Ascending aorta (tissue), 2 donors: ENCODE measurements around the gene NTSR1. TPM values are rescaled to one million over a fixed set of nuclear protein-coding genes. Genes with fewer than 3 reads are reported as not detected.

Experiments
- DNase-seq, 2 donors: peaks; one replicate each; pipeline ENCODE4 v3.0.0-alpha.2; 2019; ENCODE audit warnings: low spot score in 2 of 2
- H3K27ac ChIP-seq, 2 donors: fragments of 200-600 bp; sonication (generic); one replicate each; pipeline ENCODE4 v1.5.1; 2016 to 2017; ENCODE audit warnings: mild to moderate bottlenecking in 1 of 2
- H3K27me3 ChIP-seq: fragments of 200-600 bp; sonication (generic); one replicate; pipeline ENCODE4 v1.5.1; 2017
- H3K36me3 ChIP-seq, 2 donors: fragments of 200-600 bp; sonication (generic); one replicate each; pipeline ENCODE4 v1.5.1; 2016
- H3K4me1 ChIP-seq, 2 donors: fragments of 200-600 bp; sonication (generic); one replicate each; pipeline ENCODE4 v1.5.1; 2016 to 2017; ENCODE audit warnings: mild to moderate bottlenecking in 1 of 2
- H3K4me3 ChIP-seq, 2 donors: fragments of 200-600 bp; sonication (generic); one replicate each; pipeline ENCODE4 v1.5.1; 2016 to 2017; ENCODE audit warnings: mild to moderate bottlenecking in 1 of 2
- H3K9me3 ChIP-seq, 2 donors: fragments of 200-600 bp; sonication (generic); one replicate each; pipeline ENCODE4 v1.5.1; 2016
- intact Hi-C: fragments of 100-400 bp; cut with DNase I; formaldehyde crosslinking; loops from one replicate; pipeline ENCODE4 v1.15.1; 2023
- total RNA-seq: library from RNA; depleted of rRNA; stranded (reverse); fragments of >200 nt; gene quantifications from one replicate; pipeline ENCODE4 v1.1.0, GENCODE V29; 2016
- TF ChIP-seq, protein P1 (sequence below), 3 experiments: fragments of 200-600 bp in 2 of 3; fragments of 450-650 bp in 1 of 3; sonication (generic) in 2 of 3; IDR thresholded peaks; one replicate each; pipeline ENCODE4 v1.5.1; 2016 to 2019; ENCODE audit warnings: antibody characterized with exemption in 3 of 3, mild to moderate bottlenecking in 1 of 3, moderate library complexity in 1 of 3

The NTSR1 gene
- total RNA-seq, 1 donor from 2014 or later, result not detected

DNA sequence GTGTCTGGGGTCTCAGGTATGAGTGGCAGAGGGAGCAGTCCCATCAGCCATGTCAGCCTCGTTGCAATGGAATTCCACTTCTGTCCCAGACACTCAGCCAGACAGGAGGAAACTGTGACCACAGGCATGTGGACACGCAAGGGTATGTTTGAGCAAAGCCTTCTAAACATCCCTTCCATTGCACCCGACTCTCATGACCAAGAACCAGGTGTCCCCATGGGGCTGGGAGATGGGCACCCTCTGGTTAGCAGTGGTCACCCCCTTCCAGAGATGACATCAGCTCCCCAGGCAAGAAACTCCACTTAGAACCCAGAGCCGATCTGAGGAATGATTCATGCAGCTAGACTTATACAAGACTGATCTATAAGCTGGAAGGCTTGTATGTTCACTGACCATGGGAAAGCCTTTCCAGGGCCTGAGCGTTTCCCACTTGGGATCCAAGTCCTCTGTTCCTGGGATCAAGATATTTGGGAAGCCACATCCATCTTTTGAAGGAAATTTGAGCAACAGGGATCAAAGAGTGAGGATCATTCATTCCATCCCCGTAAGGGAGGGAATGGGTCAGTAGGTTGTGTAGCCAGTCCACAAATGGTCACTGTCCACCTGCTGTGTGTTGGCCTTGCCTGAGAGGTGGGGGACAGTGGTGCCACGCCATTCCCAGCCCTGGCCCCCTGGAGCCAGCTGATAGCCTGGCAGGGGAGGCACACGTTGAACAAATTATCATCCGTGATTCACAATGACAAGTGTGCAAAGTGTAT is 83.7 kb downstream of the NTSR1 start:
- Histone ChIP-seq H3K4me3 (no peak overlapping the region), H3K9me3 (no peaks in the 10 kb centered on the region), H3K36me3 (no peaks in the 10 kb centered on the region), H3K27ac (no peak overlapping the region), H3K27me3 (no peaks in the 10 kb centered on the region), H3K4me1 (peaks cover 4 to 13% of the 10 kb centered on the region in 2 donors)
- intact Hi-C loops, result loop anchor here (5.0 to 10.0 kb wide), 7 partner anchors 70 to 1072 kb away; partner anchors contain the start of genes ABHD16B, CABLES2, LSM14B and TAF4
- TF ChIP-seq, protein P1, sequence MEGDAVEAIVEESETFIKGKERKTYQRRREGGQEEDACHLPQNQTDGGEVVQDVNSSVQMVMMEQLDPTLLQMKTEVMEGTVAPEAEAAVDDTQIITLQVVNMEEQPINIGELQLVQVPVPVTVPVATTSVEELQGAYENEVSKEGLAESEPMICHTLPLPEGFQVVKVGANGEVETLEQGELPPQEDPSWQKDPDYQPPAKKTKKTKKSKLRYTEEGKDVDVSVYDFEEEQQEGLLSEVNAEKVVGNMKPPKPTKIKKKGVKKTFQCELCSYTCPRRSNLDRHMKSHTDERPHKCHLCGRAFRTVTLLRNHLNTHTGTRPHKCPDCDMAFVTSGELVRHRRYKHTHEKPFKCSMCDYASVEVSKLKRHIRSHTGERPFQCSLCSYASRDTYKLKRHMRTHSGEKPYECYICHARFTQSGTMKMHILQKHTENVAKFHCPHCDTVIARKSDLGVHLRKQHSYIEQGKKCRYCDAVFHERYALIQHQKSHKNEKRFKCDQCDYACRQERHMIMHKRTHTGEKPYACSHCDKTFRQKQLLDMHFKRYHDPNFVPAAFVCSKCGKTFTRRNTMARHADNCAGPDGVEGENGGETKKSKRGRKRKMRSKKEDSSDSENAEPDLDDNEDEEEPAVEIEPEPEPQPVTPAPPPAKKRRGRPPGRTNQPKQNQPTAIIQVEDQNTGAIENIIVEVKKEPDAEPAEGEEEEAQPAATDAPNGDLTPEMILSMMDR (IDR thresholded peaks at IDR 0.05), result no peak
- DNase-seq, result no peak

DNA sequence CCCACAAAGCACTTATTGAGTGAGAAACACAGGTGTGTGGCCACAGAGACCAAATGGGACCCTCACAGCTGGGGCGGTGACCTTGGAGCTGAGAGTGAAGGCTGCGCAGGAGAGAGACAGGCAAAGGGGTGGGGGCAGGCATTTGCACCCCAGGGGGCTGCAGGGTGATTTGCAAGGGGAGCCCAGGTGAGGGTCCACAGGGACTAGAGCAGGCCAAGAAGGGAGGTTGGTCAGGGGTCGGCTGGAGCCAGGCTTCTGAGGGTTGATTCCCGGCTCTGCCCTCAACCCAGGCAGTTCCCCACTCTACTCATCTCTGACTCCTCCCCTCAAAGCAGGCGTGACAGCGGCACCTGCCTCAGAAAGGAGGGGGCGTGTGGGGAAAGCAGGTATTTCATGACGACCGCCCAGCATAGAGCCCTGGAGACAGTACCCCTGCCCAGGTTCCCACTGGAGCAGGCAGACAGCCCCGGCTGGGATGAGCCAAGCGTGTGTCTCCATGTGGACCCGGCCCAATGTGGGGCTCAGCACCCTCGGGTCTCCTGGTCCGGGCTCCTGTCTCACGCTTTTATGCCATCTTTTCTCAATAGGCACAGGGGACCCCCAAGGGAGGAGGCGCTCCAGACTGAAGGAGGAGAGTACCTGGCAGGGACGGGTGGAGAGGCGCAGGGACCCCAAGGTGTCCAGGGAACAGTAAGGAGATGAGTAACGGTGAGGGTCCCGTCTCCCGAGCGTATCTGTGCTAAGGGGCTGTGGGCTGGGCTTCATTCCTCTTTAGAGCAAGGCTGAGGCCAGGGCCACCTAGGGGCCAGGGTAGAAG is 84.5 kb downstream of the NTSR1 start:
- DNase-seq, result no peak
- intact Hi-C loops, result loop anchor here (5.0 to 10.0 kb wide), 7 partner anchors 69 to 1072 kb away; partner anchors contain the start of genes ABHD16B, CABLES2, LSM14B and TAF4

DNA sequence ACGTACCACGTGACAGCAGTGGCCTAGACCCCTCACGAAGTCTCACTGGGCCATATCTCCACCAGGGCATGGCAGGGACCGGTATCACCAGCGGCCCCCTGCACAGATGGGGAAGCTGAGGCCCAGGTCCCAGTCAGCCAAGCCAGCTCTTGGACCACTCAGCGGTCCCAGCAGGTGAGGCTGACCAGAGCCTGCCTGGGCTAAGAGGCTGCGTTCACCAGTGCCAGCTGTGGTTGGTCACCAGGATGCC is 85.0 kb downstream of the NTSR1 start:
- Histone ChIP-seq H3K4me1 (peaks cover 4 to 15% of the 10 kb centered on the region in 2 donors), H3K27ac (peak overlapping the region; percentile 87 to 94)

More for the DNA sequence above, 84.5 kb downstream of the NTSR1 start:
- Histone ChIP-seq H3K27me3 (no peaks in the 10 kb centered on the region), H3K9me3 (no peaks in the 10 kb centered on the region), H3K4me1 (peaks cover 4 to 15% of the 10 kb centered on the region in 2 donors), H3K27ac (peak overlapping the region; percentile 87 to 94), H3K4me3 (peak overlapping the region in 1 of 2 donors; percentile 62), H3K36me3 (peaks cover 0 to 2% of the 10 kb centered on the region in 2 donors)
- TF ChIP-seq, protein P1 (IDR thresholded peaks at IDR 0.05), result no peak

DNA sequence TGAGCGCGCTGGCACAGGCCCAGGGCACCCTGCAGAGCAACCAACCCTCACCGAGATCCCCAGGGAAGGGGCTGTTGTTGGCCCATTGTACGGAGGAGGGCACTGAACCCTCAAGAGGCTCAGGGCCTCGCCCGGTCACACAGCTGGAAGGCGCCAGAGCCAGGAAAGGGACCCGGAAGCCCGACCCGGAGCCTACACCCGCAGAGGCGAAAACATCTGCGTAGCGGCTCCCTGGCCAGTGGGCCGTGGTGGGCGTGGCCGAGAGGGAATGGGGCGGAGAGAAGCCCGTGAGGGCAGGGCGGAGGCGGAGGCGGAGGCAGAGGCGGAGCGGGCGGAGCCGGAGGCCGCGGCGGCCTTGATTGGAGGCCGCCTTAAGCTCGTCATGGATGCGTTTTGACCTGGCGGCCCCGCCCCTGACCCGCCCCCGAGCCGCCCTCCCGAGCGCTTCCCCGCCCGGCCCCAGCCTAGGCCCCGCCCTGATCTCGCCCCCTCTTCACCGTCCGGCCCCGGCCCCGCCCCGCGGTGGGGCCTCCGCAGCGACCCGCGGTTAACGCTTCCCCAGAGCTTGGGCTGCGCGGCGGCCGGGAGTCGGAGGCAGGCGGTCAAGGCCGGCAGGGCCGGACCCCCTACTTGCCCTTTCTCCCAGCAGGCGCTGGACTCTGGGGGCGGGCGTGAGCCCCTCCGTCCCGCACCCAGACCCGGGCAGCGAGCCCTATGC is 85.5 kb downstream of the NTSR1 start:
- peaks cover 9 to 12% of the 10 kb centered on the region in 2 donors for H3K36me3 ChIP-seq
- DNase-seq, result peak; percentile 79 to 97
- H3K4me3 ChIP-seq, result peak overlapping the region; percentile 89
- intact Hi-C loops, result loop anchor here (1.0 to 10.0 kb wide), 12 partner anchors 10 to 1071 kb away; partner anchors contain the start of genes ABHD16B, ADRM1, CABLES2 and LSM14B
- peaks cover 4 to 15% of the 10 kb centered on the region in 2 donors for H3K4me1 ChIP-seq
- H3K27ac ChIP-seq, result peak overlapping the region; percentile 90 to 94
- no peaks in the 10 kb centered on the region for H3K27me3 ChIP-seq
- TF ChIP-seq, protein P1 (IDR thresholded peaks at IDR 0.05), result no peak
- H3K9me3 ChIP-seq, result no peaks in the 10 kb centered on the region

More for the DNA sequence above, 85.0 kb downstream of the NTSR1 start:
- no peaks in the 10 kb centered on the region for H3K27me3 ChIP-seq
- DNase-seq, result no peak
- intact Hi-C loops, result loop anchor here (1.0 to 10.0 kb wide), 12 partner anchors 11 to 1071 kb away; partner anchors contain the start of genes ABHD16B, ADRM1, CABLES2 and LSM14B
- H3K4me3 ChIP-seq, result peak overlapping the region; percentile 43 to 62
- no peaks in the 10 kb centered on the region for H3K9me3 ChIP-seq
- TF ChIP-seq, protein P1 (IDR thresholded peaks at IDR 0.05), result no peak
- H3K36me3 ChIP-seq, result peaks cover 4 to 7% of the 10 kb centered on the region in 2 donors
